KOPT-K1 (cell line): Measurements from ENCODE around the gene HCST.

Source experiments
- H3K27ac ChIP-seq: fragments of 200-600 bp; sonication (generic); 2 replicates; pipeline ENCODE4 v1.5.1; 2016; ENCODE audit warnings: antibody characterized with exemption, mild to moderate bottlenecking, low read depth, low read length; ENCODE audit not compliant: poor library complexity, severe bottlenecking
- H3K36me3 ChIP-seq: fragments of 200-600 bp; sonication (generic); 2 replicates; pipeline ENCODE4 v1.5.1; 2017; ENCODE audit warnings: antibody characterized with exemption, mild to moderate bottlenecking, low read length, moderate library complexity; ENCODE audit not compliant: insufficient read depth
- H3K9me3 ChIP-seq: fragments of 200-600 bp; sonication (generic); 2 replicates; pipeline ENCODE4 v1.5.1; 2017; ENCODE audit warnings: antibody characterized with exemption, low read length, mild to moderate bottlenecking; ENCODE audit not compliant: insufficient read depth, poor library complexity, severe bottlenecking

The HCST gene

GRCh38 chr19:35935911-35936737 lies 33.8 kb downstream of the HCST start, which contains the start of gene LRFN3:
Gene LRFN3, plus strand, starts transcription at chr19:35936374. Its CDS starts 3,052 bp downstream, at chr19:35939426.
- no peaks in the 10 kb centered on the region for H3K9me3 ChIP-seq
- H3K27ac ChIP-seq: peak within 1 kb of the TSS; percentile 42
- no peaks in the 10 kb centered on the region for H3K36me3 ChIP-seq

GRCh38 chr19:35936738-35937268 lies 34.5 kb downstream of the HCST start:
- H3K36me3 ChIP-seq: no peaks in the 10 kb centered on the region
- H3K27ac ChIP-seq: peak overlapping the region; percentile 42
- no peaks in the 10 kb centered on the region for H3K9me3 ChIP-seq

- Histone ChIP-seq H3K27ac (no peak overlapping the region), H3K36me3 (no peaks in the 10 kb centered on the region)
Observed at GRCh38 chr19:35937345-35938281, 35.3 kb downstream of the HCST start.

GRCh38 chr19:35938282-35939224 lies 36.2 kb downstream of the HCST start:
- Histone ChIP-seq H3K36me3 (no peaks in the 10 kb centered on the region), H3K27ac (no peak overlapping the region), H3K9me3 (no peaks in the 10 kb centered on the region)

More at GRCh38 chr19:35937345-35938281, 35.3 kb downstream of the HCST start:
- no peaks in the 10 kb centered on the region for H3K9me3 ChIP-seq

GRCh38 chr19:35939307-35940077 lies 37.2 kb downstream of the HCST start:
- H3K27ac ChIP-seq: no peak overlapping the region
- no peaks in the 10 kb centered on the region for H3K36me3 ChIP-seq
- no peaks in the 10 kb centered on the region for H3K9me3 ChIP-seq

- Histone ChIP-seq H3K9me3 (no peaks in the 10 kb centered on the region), H3K27ac (no peak overlapping the region)
Observed at GRCh38 chr19:35940078-35940775, 37.9 kb downstream of the HCST start.

GRCh38 chr19:35940839-35941238 lies 38.5 kb downstream of the HCST start:
- Histone ChIP-seq H3K27ac (no peak overlapping the region), H3K9me3 (no peaks in the 10 kb centered on the region), H3K36me3 (no peaks in the 10 kb centered on the region)

More at GRCh38 chr19:35940078-35940775, 37.9 kb downstream of the HCST start:
- H3K36me3 ChIP-seq: no peaks in the 10 kb centered on the region

GRCh38 chr19:35942235-35942634 lies 39.9 kb downstream of the HCST start:
- Histone ChIP-seq H3K9me3 (no peaks in the 10 kb centered on the region), H3K36me3 (no peaks in the 10 kb centered on the region)

GRCh38 chr19:35943321-35944301 lies 41.3 kb downstream of the HCST start:
- no peaks in the 10 kb centered on the region for H3K9me3 ChIP-seq
- no peak overlapping the region for H3K27ac ChIP-seq

More at GRCh38 chr19:35942235-35942634, 39.9 kb downstream of the HCST start:
- H3K27ac ChIP-seq: no peak overlapping the region

GRCh38 chr19:35944556-35944955 lies 42.2 kb downstream of the HCST start:
- no peak overlapping the region for H3K27ac ChIP-seq
- H3K9me3 ChIP-seq: no peaks in the 10 kb centered on the region
- H3K36me3 ChIP-seq: no peaks in the 10 kb centered on the region

More at GRCh38 chr19:35943321-35944301, 41.3 kb downstream of the HCST start:
- H3K36me3 ChIP-seq: no peaks in the 10 kb centered on the region

GRCh38 chr19:35945121-35945790 lies 42.9 kb downstream of the HCST start:
- H3K9me3 ChIP-seq: no peaks in the 10 kb centered on the region
- no peak overlapping the region for H3K27ac ChIP-seq
- H3K36me3 ChIP-seq: no peaks in the 10 kb centered on the region

GRCh38 chr19:35946203-35946602 lies 43.9 kb downstream of the HCST start:
- Histone ChIP-seq H3K27ac (no peak overlapping the region), H3K36me3 (no peaks in the 10 kb centered on the region), H3K9me3 (no peaks in the 10 kb centered on the region)
